ENCODE measurements around the gene KLHDC7B.

- TF ChIP-seq, protein P1, sequence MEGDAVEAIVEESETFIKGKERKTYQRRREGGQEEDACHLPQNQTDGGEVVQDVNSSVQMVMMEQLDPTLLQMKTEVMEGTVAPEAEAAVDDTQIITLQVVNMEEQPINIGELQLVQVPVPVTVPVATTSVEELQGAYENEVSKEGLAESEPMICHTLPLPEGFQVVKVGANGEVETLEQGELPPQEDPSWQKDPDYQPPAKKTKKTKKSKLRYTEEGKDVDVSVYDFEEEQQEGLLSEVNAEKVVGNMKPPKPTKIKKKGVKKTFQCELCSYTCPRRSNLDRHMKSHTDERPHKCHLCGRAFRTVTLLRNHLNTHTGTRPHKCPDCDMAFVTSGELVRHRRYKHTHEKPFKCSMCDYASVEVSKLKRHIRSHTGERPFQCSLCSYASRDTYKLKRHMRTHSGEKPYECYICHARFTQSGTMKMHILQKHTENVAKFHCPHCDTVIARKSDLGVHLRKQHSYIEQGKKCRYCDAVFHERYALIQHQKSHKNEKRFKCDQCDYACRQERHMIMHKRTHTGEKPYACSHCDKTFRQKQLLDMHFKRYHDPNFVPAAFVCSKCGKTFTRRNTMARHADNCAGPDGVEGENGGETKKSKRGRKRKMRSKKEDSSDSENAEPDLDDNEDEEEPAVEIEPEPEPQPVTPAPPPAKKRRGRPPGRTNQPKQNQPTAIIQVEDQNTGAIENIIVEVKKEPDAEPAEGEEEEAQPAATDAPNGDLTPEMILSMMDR (IDR thresholded peaks at IDR 0.05), result peak in 1 of 3 experiments; percentile 33
- peak; percentile 80 to 89 for TF ChIP-seq POLR2AphosphoS5 (IDR thresholded peaks at IDR 0.05)
These were observed 37.0 kb downstream of the KLHDC7B start, which contains the start of gene CHKB for GRCh38 chr22:50582493-50583293.
